Posterior cingulate gyrus (tissue), 11 donors: ENCODE measurements around the gene SPATA18.
A peak's percentile ranks its signal among the peaks of the same experiment; 100 is the strongest.
"Not testable (repeated sequence)": the region's sequence is repeated elsewhere in the genome, so short reads cannot be mapped to it uniquely, and the experiment has no call there.

ENCODE experiments used
- DNase-seq, 10 donors: peaks; one replicate each; pipeline versions ENCODE4 v3.0.0 to v3.0.0-alpha.2; 2020 to 2021; ENCODE audit warnings: mixed read lengths in 3 of 10
- intact Hi-C: fragments of 100-400 bp; cut with DNase I; formaldehyde crosslinking; loops from one replicate; pipeline ENCODE4 v1.15.1; 2023

Gene SPATA18

GRCh38 chr4:52103319-52103718, 52.2 kb downstream of the SPATA18 start:
- no peak for DNase-seq
- intact Hi-C loops: no loop called here

DNA sequence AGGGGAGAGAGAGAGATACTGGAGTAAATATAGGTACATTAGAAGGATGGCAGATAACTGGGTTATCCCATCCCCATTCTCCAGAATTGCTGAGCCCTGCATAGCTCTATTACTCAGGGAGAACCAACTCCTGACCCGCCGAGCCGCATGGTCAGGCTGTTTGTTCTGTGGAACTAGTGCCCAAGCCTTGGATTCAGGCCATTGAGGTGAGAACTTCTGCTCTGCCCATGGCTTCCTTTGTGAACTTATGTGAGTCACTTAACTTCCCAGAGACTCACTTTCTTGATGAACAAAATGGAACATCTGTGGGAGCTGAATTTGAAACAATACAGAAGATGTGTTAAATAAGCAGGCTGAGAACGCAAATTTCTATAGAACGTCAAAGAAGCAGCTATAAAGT, 54.2 kb downstream of the SPATA18 start:
- no peak for DNase-seq
- intact Hi-C loops: no loop called here

DNA sequence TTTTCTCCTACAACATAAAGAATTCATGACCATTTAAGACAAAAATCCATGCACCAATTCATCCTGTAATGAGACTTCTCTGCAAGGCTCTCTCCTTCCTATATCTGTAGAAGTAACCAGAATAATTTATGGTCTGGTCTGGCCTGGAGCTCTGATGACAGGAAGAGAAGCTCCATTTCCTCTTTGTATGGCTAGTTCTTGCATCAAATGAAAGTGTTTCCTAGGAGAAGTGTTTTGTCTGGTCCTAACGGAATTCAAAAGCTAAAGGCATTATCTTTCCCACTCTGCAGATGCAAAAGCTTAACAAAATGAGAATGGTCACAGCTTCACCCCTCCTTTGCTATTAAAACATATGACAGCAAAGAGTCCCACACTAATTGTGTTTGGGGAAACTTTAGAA, 55.1 kb downstream of the SPATA18 start:
- intact Hi-C loops: no loop called here

DNA sequence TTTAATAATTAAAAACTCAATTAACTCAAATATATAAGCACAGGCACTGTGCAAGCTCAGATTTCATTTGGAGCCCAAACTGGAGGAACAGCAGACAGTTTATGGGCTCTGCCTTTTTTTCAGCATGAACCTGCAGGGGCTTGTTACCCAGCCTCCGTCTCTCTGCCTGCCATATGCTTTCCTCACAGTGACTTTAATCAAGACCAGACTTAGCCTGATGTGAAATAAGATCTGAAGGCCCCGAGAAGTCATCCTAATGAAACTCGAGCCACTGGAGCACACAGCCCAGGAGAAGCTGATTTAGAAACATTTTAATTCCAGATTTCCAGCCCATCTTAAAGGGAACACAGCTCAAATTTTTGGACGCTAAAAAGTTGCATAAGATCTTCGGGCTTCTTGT, 55.6 kb downstream of the SPATA18 start:
- intact Hi-C loops: no loop called here
- DNase-seq: no peak

More for the DNA sequence above, 55.1 kb downstream of the SPATA18 start:
- no peak for DNase-seq

- no peak for DNase-seq
- intact Hi-C loops: no loop called here
Observed at GRCh38 chr4:52107336-52107735, 56.2 kb downstream of the SPATA18 start.

DNA sequence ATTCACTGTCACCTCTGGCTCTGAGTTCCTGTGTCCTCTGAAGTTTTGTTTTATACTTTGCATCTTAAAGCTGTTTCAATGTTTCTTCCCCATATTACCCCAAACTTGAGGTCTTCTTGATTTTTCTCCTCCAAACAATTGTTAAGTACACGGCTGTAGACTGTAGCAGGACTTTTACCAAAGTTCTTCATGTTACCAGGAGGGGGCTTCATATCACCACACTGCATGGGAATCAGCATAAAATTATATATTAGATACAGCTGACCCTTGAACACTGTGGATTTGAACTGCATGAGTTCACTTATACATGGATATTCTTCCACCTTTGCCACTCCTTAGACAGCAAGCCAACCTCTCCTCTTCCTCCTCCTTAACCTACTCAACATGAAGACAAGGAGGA, 56.6 kb downstream of the SPATA18 start:
- intact Hi-C loops: no loop called here
- no peak for DNase-seq

GRCh38 chr4:52110171-52110570, 59.1 kb downstream of the SPATA18 start:
- intact Hi-C loops: no loop called here
- DNase-seq: no peak

- intact Hi-C loops: no loop called here
- no peak for DNase-seq
Observed at GRCh38 chr4:52111995-52112394, 60.9 kb downstream of the SPATA18 start.

- DNase-seq: no peak
- intact Hi-C loops: no loop called here
Observed at GRCh38 chr4:52112411-52112810, 61.3 kb downstream of the SPATA18 start.

DNA sequence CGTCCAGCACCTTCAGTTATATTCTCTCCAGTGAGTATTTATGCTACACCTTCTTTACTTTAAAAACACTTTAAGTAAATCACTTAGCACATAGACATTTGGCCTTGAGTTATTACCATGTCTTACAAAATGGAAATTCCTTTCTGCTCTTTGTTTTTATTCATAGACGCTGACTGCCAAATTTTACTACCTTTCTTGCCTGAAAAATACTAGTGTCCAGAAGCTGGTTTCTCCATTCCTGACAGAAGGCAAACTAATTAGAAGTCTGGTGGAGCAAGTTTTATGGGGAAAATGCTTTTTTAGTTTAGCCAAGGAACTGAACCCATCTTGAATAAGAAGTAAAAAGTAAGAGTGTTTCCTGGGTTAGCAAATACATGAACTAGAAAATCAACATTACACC, 65.5 kb downstream of the SPATA18 start:
- intact Hi-C loops: no loop called here
- DNase-seq: no peak

DNA sequence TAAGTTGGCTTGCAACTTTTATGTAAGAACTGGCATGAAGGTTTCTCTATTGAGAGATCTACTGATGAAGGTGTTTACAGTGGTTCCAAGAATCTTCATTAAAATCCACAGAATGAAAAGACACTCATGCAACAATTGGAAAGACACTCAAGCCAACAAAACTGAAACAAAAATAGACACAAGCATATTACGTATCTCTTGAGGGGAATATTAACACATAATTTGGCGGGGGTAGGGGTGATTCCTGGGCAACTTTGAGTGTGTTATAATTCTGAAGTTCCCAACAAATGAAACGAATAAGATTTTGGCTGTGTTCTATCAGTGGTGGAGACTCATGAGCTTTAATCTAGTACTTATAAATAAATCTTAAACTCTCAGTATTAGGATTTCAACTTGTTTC, 75.1 kb downstream of the SPATA18 start:
- intact Hi-C loops: no loop called here
- DNase-seq: no peak

- DNase-seq: no peak
Observed at GRCh38 chr4:52126966-52127365, 75.9 kb downstream of the SPATA18 start.

GRCh38 chr4:52135171-52135570, 84.1 kb downstream of the SPATA18 start:
- DNase-seq: peak in 4 of 10 donors; percentile 9 to 78 (median 40)

More at GRCh38 chr4:52126966-52127365, 75.9 kb downstream of the SPATA18 start:
- intact Hi-C loops: no loop called here

GRCh38 chr4:52137152-52137551, 86.0 kb downstream of the SPATA18 start:
- DNase-seq, intact Hi-C loops: not testable (repeated sequence)

More at GRCh38 chr4:52135171-52135570, 84.1 kb downstream of the SPATA18 start:
- intact Hi-C loops: no loop called here

- intact Hi-C loops: no loop called here
- DNase-seq: no peak
Observed at GRCh38 chr4:52142816-52143215, 91.7 kb downstream of the SPATA18 start.

- DNase-seq: no peak
- intact Hi-C loops: no loop called here
Observed at GRCh38 chr4:52143815-52144214, 92.7 kb downstream of the SPATA18 start.

- intact Hi-C loops: no loop called here
- no peak for DNase-seq
Observed at GRCh38 chr4:52144372-52144771, 93.3 kb downstream of the SPATA18 start.
